Measurements from ENCODE around the gene ENO2. TPM values are rescaled to one million over a fixed set of nuclear protein-coding genes. Genes with fewer than 3 reads are reported as not detected.

ENO2 gene
- total RNA-seq, 1 donor from 2014 or later, result 32.2 TPM

DNA sequence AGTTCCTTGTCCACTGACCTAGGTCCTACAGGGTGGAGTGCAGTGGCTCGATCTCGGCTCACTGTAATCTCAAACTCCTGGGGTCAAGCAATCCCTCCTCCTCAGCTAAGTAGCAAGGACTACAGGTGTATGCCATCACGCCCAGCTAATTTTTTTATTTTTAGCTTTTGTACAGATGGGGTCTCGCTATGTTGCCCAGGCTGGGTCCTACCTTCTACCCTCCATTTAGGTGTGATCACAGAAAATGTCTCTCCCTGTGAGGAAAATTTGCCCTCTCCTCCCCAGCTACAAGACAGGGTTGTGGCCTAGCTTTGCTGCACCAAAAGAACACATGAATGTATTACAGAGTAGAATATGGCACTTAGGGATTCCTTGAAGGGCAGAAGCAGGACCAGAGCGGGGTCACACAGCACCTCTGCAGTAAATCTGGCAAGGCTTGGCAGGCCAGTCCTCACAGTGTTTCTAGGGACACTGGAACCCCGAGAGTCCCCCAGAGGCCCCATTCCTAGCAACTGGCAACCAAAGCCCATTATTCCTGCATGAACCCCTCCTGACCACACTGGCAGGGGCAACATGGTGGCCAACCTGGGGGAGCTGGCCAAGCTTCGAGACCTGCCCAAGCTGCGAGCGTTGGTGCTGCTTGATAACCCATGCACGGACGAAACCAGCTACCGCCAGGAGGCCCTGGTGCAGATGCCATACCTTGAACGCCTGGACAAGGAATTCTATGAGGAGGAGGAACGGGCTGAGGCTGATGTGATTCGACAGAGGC, 2.0 kb upstream of the ENO2 start:
- Mint-ChIP-seq H3K27me3 (peaks cover 64% of the 10 kb centered on the region), H3K9me3 (no peaks in the 10 kb centered on the region), H3K4me3 (peak overlapping the region; percentile 79), H3K4me1 (ENCODE audit: unreplicated experiment) (peaks cover 9% of the 10 kb centered on the region), H3K27ac (no peak overlapping the region), H3K36me3 (peaks cover 7% of the 10 kb centered on the region)
- TF ChIP-seq, protein P1, sequence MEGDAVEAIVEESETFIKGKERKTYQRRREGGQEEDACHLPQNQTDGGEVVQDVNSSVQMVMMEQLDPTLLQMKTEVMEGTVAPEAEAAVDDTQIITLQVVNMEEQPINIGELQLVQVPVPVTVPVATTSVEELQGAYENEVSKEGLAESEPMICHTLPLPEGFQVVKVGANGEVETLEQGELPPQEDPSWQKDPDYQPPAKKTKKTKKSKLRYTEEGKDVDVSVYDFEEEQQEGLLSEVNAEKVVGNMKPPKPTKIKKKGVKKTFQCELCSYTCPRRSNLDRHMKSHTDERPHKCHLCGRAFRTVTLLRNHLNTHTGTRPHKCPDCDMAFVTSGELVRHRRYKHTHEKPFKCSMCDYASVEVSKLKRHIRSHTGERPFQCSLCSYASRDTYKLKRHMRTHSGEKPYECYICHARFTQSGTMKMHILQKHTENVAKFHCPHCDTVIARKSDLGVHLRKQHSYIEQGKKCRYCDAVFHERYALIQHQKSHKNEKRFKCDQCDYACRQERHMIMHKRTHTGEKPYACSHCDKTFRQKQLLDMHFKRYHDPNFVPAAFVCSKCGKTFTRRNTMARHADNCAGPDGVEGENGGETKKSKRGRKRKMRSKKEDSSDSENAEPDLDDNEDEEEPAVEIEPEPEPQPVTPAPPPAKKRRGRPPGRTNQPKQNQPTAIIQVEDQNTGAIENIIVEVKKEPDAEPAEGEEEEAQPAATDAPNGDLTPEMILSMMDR (conservative IDR thresholded peaks at IDR 0.05), result no peak
- DNase-seq (ENCODE audit: extremely low spot score, unreplicated experiment), result no peak

- TF ChIP-seq, protein P1 (conservative IDR thresholded peaks at IDR 0.05), result no peak
- no peak for DNase-seq (ENCODE audit: extremely low spot score, unreplicated experiment)
- peaks cover 7% of the 10 kb centered on the region for H3K36me3 Mint-ChIP-seq
- peaks cover 9% of the 10 kb centered on the region for H3K4me1 Mint-ChIP-seq (ENCODE audit: unreplicated experiment)
- peaks cover 58% of the 10 kb centered on the region for H3K27me3 Mint-ChIP-seq
- no peaks in the 10 kb centered on the region for H3K9me3 Mint-ChIP-seq
- peak overlapping the region; percentile 93 for H3K4me3 Mint-ChIP-seq
- peak overlapping the region; percentile 81 for H3K27ac Mint-ChIP-seq
These were observed 788 bp downstream of the ENO2 start for GRCh38 chr12:6914947-6915788.

GRCh38 chr12:6915789-6916285, 1.5 kb downstream of the ENO2 start:
- Mint-ChIP-seq H3K4me3 (peak overlapping the region; percentile 93), H3K9me3 (no peaks in the 10 kb centered on the region), H3K36me3 (peaks cover 7% of the 10 kb centered on the region), H3K4me1 (ENCODE audit: unreplicated experiment) (peaks cover 9% of the 10 kb centered on the region), H3K27ac (no peak overlapping the region), H3K27me3 (peaks cover 56% of the 10 kb centered on the region)
- no peak for DNase-seq (ENCODE audit: extremely low spot score, unreplicated experiment)
- TF ChIP-seq, protein P1 (conservative IDR thresholded peaks at IDR 0.05), result no peak

- Mint-ChIP-seq H3K27me3 (peaks cover 48% of the 10 kb centered on the region), H3K9me3 (no peaks in the 10 kb centered on the region), H3K27ac (no peak overlapping the region), H3K4me3 (no peak overlapping the region), H3K4me1 (ENCODE audit: unreplicated experiment) (peaks cover 9% of the 10 kb centered on the region), H3K36me3 (peaks cover 7% of the 10 kb centered on the region)
- TF ChIP-seq, protein P1 (conservative IDR thresholded peaks at IDR 0.05), result no peak
- DNase-seq (ENCODE audit: extremely low spot score, unreplicated experiment), result no peak
These were observed 2.2 kb downstream of the ENO2 start for GRCh38 chr12:6916426-6917200.

GRCh38 chr12:6917491-6918231, 3.3 kb downstream of the ENO2 start:
- peaks cover 40% of the 10 kb centered on the region for H3K27me3 Mint-ChIP-seq
- H3K4me1 Mint-ChIP-seq (ENCODE audit: unreplicated experiment), result peaks cover 9% of the 10 kb centered on the region
- H3K9me3 Mint-ChIP-seq, result no peaks in the 10 kb centered on the region
- H3K27ac Mint-ChIP-seq, result no peak overlapping the region
- DNase-seq (ENCODE audit: extremely low spot score, unreplicated experiment), result no peak
- TF ChIP-seq, protein P1 (conservative IDR thresholded peaks at IDR 0.05), result no peak
- no peak overlapping the region for H3K4me3 Mint-ChIP-seq
- peaks cover 7% of the 10 kb centered on the region for H3K36me3 Mint-ChIP-seq
